ENCODE results near the gene BMERB1. TPM values are rescaled to one million over a fixed set of nuclear protein-coding genes. Genes with fewer than 3 reads are reported as not detected.

The BMERB1 gene
- total RNA-seq, 1 donor from 2014 or later = 47.9 TPM

- no peak overlapping the region for H3K4me3 Mint-ChIP-seq (ENCODE audit: unreplicated experiment)
- DNase-seq (ENCODE audit: extremely low spot score, unreplicated experiment) = no peak
- no peak for TF ChIP-seq CTCF (IDR thresholded peaks at IDR 0.05)
- peaks cover 70% of the 10 kb centered on the region for H3K36me3 Mint-ChIP-seq (ENCODE audit: unreplicated experiment)
- no peaks in the 10 kb centered on the region for H3K9me3 Mint-ChIP-seq (ENCODE audit: unreplicated experiment)
- no peaks in the 10 kb centered on the region for H3K27me3 Mint-ChIP-seq (ENCODE audit: unreplicated experiment)
- H3K27ac Mint-ChIP-seq (ENCODE audit: unreplicated experiment) = no peak overlapping the region
- no peaks in the 10 kb centered on the region for H3K4me1 Mint-ChIP-seq (ENCODE audit: unreplicated experiment)
Measured at GRCh38 chr16:15621889-15622288, 187.5 kb downstream of the BMERB1 start.

- Mint-ChIP-seq H3K9me3 (ENCODE audit: unreplicated experiment) (no peaks in the 10 kb centered on the region), H3K27ac (ENCODE audit: unreplicated experiment) (no peak overlapping the region), H3K27me3 (ENCODE audit: unreplicated experiment) (no peaks in the 10 kb centered on the region), H3K4me1 (ENCODE audit: unreplicated experiment) (no peaks in the 10 kb centered on the region), H3K4me3 (ENCODE audit: unreplicated experiment) (no peak overlapping the region), H3K36me3 (ENCODE audit: unreplicated experiment) (peaks cover 56% of the 10 kb centered on the region)
- no peak for DNase-seq (ENCODE audit: extremely low spot score, unreplicated experiment)
- no peak for TF ChIP-seq CTCF (IDR thresholded peaks at IDR 0.05)
Measured at GRCh38 chr16:15631730-15632409, 197.5 kb downstream of the BMERB1 start.

GRCh38 chr16:15635926-15636325 is 201.5 kb downstream of the BMERB1 start:
- Mint-ChIP-seq H3K36me3 (ENCODE audit: unreplicated experiment) (peaks cover 65% of the 10 kb centered on the region), H3K9me3 (ENCODE audit: unreplicated experiment) (no peaks in the 10 kb centered on the region), H3K27me3 (ENCODE audit: unreplicated experiment) (no peaks in the 10 kb centered on the region), H3K4me3 (ENCODE audit: unreplicated experiment) (no peak overlapping the region), H3K4me1 (ENCODE audit: unreplicated experiment) (no peaks in the 10 kb centered on the region), H3K27ac (ENCODE audit: unreplicated experiment) (no peak overlapping the region)
- TF ChIP-seq CTCF (IDR thresholded peaks at IDR 0.05) = no peak
- no peak for DNase-seq (ENCODE audit: extremely low spot score, unreplicated experiment)

GRCh38 chr16:15636392-15636873 is 202.0 kb downstream of the BMERB1 start:
- Mint-ChIP-seq H3K4me1 (ENCODE audit: unreplicated experiment) (peaks cover 4% of the 10 kb centered on the region), H3K36me3 (ENCODE audit: unreplicated experiment) (peaks cover 64% of the 10 kb centered on the region), H3K27ac (ENCODE audit: unreplicated experiment) (no peak overlapping the region), H3K27me3 (ENCODE audit: unreplicated experiment) (no peaks in the 10 kb centered on the region), H3K4me3 (ENCODE audit: unreplicated experiment) (no peak overlapping the region), H3K9me3 (ENCODE audit: unreplicated experiment) (no peaks in the 10 kb centered on the region)
- TF ChIP-seq CTCF (IDR thresholded peaks at IDR 0.05) = no peak
- DNase-seq (ENCODE audit: extremely low spot score, unreplicated experiment) = no peak

Other genes with a start within 250 kb of the BMERB1 start
- 5.7 and 8.0 TPM in 2 replicates for gene NPIPA5, start 56.3 kb upstream of the BMERB1 start, total RNA-seq
- 0.47 and 1.3 TPM in 2 replicates for gene MPV17L, start 38.8 kb upstream of the BMERB1 start, total RNA-seq
- gene MARF1, start 208.6 kb downstream of the BMERB1 start, total RNA-seq = 79.7 and 83.0 TPM in 2 replicates
- 41.0 and 45.4 TPM in 2 replicates for gene NDE1, start 215.7 kb downstream of the BMERB1 start, total RNA-seq